ENCODE measurements around the gene HNRNPCL4.
"Not testable (repeated sequence)": the region's sequence is repeated elsewhere in the genome, so short reads cannot be mapped to it uniquely, and the experiment has no call there.

HNRNPCL4 gene

GRCh38 chr1:13165531-13165930 is at the start of gene HNRNPCL4:
Gene HNRNPCL4 (minus strand): TSS chr1:13165631. CDS start chr1:13165467, 164 bp downstream.
- DNase-seq (ENCODE audit: low spot score), result not testable (repeated sequence)

DNA sequence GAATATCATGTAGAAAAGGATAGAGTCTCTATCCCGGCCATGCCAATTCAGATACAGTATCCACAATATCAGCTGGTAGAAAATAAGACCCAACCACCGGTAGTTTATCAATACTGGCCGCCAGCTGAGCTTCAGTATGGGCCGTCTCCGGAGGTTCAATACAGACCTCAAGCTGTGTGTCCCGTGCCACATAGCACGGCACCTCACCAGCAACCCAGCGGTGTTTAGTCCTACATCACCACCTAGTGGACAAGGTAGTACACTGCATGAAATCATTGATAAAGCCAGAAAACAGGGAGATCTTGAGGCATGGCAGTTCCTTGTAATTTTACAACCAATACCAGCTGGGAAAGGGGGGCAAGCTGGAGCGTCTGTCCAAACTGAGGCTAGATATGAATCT is 43.3 kb upstream of the HNRNPCL4 start:
- DNase-seq (ENCODE audit: low spot score), result not testable (repeated sequence)

DNA sequence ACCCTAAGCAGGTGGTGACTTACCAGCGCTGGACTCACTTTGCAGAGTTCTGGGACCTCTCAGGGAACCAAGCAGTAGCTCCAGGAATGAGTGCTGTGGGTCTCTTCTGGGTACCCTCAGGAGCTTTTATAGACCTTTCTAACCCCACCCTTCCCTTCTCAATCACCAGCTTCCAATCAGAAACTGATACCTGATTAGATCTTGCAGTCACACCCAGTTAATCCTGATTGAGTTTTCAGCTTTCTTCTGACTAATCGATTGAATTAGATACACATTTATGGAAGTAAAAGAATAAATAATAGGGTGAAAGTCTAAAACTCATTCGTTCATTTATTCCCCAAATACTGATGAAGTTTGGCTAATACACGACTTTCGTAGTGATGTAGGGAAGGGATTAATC is 35.9 kb upstream of the HNRNPCL4 start, which contains the start of gene PRAMEF13:
Gene PRAMEF13 (minus strand): TSS at position 101 of the 400 bp plus-strand sequence. CDS start 1,820 bp downstream, outside the sequence.
- DNase-seq (ENCODE audit: low spot score), result not testable (repeated sequence)

GRCh38 chr1:13171548-13171947 is 6.1 kb upstream of the HNRNPCL4 start, which contains the start of gene PRAMEF9:
Gene PRAMEF9 (plus strand): TSS chr1:13171848. CDS start chr1:13175281, 3,433 bp downstream.
- not testable (repeated sequence) for DNase-seq (ENCODE audit: low spot score)

GRCh38 chr1:13155909-13156308 is 9.5 kb downstream of the HNRNPCL4 start, which contains the start of gene PRAMEF26:
Gene PRAMEF26 (minus strand): TSS chr1:13156009. CDS start chr1:13153095, 2,914 bp downstream.
- DNase-seq (ENCODE audit: low spot score), result not testable (repeated sequence)

- DNase-seq (ENCODE audit: low spot score), result not testable (repeated sequence)
Observed at GRCh38 chr1:13116754-13117153, 48.7 kb downstream of the HNRNPCL4 start, which contains the start of gene HNRNPCL2. Gene HNRNPCL2 (minus strand): TSS chr1:13116854. CDS start chr1:13116400, 454 bp downstream.
